Mucosa of stomach (tissue), 1 donor: ENCODE measurements around the gene CRACR2B.

Experiments used
- H3K27me3 ChIP-seq: one replicate; pipeline ENCODE4 v1.7.0; 2013; ENCODE audit warnings: mild to moderate bottlenecking, low read length; ENCODE audit not compliant: control insufficient read depth, insufficient read depth
- H3K36me3 ChIP-seq: one replicate; pipeline ENCODE4 v1.7.0; 2013; ENCODE audit warnings: low read length; ENCODE audit not compliant: control insufficient read depth, insufficient read depth
- H3K4me1 ChIP-seq: one replicate; pipeline ENCODE4 v1.7.0; 2013; ENCODE audit warnings: mild to moderate bottlenecking, low read length; ENCODE audit not compliant: control insufficient read depth, insufficient read depth
- H3K4me3 ChIP-seq: one replicate; pipeline ENCODE4 v1.7.0; 2013; ENCODE audit warnings: low read length
- H3K9ac ChIP-seq: one replicate; pipeline ENCODE4 v1.7.0; 2013; ENCODE audit warnings: mild to moderate bottlenecking, low read length, moderate library complexity
- H3K9me3 ChIP-seq: one replicate; pipeline ENCODE4 v1.7.0; 2013; ENCODE audit warnings: mild to moderate bottlenecking, low read length, moderate library complexity; ENCODE audit not compliant: control insufficient read depth
- donor health status: Pancreatic carcinoma.

CRACR2B gene

GRCh38 chr11:827897-828192 is at the start of gene CRACR2B:
Gene CRACR2B, plus strand, starts transcription at chr11:827919. Its CDS starts 689 bp downstream, at chr11:828608.
- peaks cover 89% of the 10 kb centered on the region for H3K4me1 ChIP-seq
- peak within 1 kb of the TSS; percentile 89 for H3K9ac ChIP-seq
- H3K9me3 ChIP-seq, result no peaks in the 10 kb centered on the region
- peaks cover 19% of the 10 kb centered on the region for H3K27me3 ChIP-seq
- H3K36me3 ChIP-seq, result no peaks in the 10 kb centered on the region
- H3K4me3 ChIP-seq, result peak within 1 kb of the TSS; percentile 41

- Histone ChIP-seq H3K4me1 (peaks cover 32% of the 10 kb centered on the region), H3K36me3 (no peaks in the 10 kb centered on the region), H3K27me3 (no peaks in the 10 kb centered on the region), H3K9ac (no peak overlapping the region), H3K4me3 (no peak overlapping the region), H3K9me3 (no peaks in the 10 kb centered on the region)
Observed at GRCh38 chr11:778976-779954, 48.5 kb upstream of the CRACR2B start.

DNA sequence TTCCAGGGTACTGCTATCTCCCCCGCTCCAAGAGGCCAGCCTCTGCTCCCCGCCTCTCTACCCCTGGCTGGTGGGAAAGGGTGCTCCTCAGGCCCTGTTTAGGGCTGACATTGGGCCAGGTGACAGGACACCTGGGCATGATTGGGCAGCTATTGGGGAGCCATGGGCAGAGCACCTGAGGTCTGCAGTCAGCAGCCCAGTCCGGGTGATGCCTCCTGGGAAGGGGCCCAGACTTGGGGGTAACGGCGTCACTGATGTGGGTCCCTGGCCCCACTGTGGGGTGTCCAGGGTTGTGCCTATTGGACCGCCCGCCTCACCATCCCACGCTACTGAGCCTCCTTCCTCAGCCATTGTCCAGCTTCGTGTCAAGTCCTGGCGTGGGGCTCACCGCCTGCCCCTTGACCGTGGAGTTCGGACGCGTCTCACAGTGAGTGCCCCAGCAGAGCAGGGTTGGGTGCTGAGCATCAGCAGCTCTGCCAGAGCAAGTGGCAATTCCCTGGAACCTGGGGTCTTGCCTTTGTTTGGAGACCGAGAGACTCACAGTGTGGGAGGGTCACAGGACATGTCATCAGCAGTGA is 47.7 kb upstream of the CRACR2B start:
- peaks cover 31% of the 10 kb centered on the region for H3K4me1 ChIP-seq
- no peaks in the 10 kb centered on the region for H3K27me3 ChIP-seq
- no peak overlapping the region for H3K4me3 ChIP-seq
- H3K9me3 ChIP-seq, result no peaks in the 10 kb centered on the region
- H3K36me3 ChIP-seq, result no peaks in the 10 kb centered on the region
- no peak overlapping the region for H3K9ac ChIP-seq

- Histone ChIP-seq H3K4me3 (no peak overlapping the region), H3K9me3 (no peaks in the 10 kb centered on the region), H3K36me3 (no peaks in the 10 kb centered on the region), H3K9ac (no peak overlapping the region), H3K4me1 (peaks cover 18% of the 10 kb centered on the region), H3K27me3 (no peaks in the 10 kb centered on the region)
Observed at GRCh38 chr11:782264-783174, 45.2 kb upstream of the CRACR2B start.

DNA sequence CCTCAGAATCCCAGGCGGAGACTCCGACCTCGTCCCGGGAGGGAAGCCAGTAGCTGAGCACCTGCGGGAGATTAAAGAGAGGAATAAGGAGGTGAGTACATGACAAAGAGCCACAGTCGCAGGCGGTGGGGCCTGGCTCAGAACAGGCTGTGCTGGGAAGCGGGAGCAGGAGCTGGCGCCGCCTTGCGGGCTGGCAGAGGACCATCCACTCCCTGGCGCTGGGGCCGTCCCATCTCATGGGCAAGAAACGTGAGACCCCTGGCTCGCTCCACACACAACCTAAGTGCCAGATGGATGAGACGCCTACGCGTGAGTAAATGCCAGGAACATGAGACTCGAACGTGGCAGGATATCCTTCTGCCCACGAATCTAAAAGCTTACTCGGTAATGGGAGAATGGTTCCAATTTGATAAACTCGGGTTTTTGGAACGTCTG is 44.1 kb upstream of the CRACR2B start:
- Histone ChIP-seq H3K27me3 (no peaks in the 10 kb centered on the region), H3K4me1 (peaks cover 12% of the 10 kb centered on the region), H3K9ac (no peak overlapping the region), H3K9me3 (no peaks in the 10 kb centered on the region), H3K36me3 (no peaks in the 10 kb centered on the region), H3K4me3 (no peak overlapping the region)

GRCh38 chr11:786235-787083 is 41.3 kb upstream of the CRACR2B start:
- Histone ChIP-seq H3K9me3 (no peaks in the 10 kb centered on the region), H3K4me3 (no peak overlapping the region), H3K4me1 (peaks cover 12% of the 10 kb centered on the region), H3K27me3 (peaks cover 11% of the 10 kb centered on the region), H3K36me3 (no peaks in the 10 kb centered on the region), H3K9ac (no peak overlapping the region)

DNA sequence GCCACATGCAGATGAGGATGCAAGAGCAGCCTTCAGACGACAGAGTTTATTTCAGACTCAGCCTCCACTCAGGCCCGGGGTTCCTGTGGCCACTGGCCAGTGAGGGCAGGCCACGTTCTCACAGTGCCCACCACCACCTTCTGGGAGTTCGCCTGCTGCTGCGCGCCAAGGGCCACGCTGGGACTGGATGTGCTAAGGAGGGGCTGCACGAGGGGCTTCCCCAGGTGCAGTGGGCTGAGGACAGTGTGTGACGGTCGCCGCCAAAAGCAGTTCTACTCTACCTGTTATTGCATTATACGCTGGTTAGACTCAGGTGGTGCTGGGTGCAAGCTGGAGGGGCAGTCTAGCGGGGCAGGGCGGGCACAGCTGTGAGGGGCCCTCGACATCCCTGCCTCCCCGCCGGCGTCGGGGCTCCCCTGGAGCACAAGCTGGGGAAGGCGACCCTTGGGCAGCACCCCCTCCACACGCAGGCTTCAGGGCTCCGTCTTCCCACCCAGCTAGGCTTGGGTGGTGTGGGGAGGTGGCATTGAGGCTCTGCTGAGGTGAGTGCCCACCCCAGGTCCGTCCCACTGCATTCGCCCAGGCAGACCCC is 40.5 kb upstream of the CRACR2B start:
- no peak overlapping the region for H3K9ac ChIP-seq
- no peaks in the 10 kb centered on the region for H3K36me3 ChIP-seq
- peaks cover 11% of the 10 kb centered on the region for H3K27me3 ChIP-seq
- H3K4me3 ChIP-seq, result no peak overlapping the region
- peaks cover 12% of the 10 kb centered on the region for H3K4me1 ChIP-seq
- H3K9me3 ChIP-seq, result no peaks in the 10 kb centered on the region

DNA sequence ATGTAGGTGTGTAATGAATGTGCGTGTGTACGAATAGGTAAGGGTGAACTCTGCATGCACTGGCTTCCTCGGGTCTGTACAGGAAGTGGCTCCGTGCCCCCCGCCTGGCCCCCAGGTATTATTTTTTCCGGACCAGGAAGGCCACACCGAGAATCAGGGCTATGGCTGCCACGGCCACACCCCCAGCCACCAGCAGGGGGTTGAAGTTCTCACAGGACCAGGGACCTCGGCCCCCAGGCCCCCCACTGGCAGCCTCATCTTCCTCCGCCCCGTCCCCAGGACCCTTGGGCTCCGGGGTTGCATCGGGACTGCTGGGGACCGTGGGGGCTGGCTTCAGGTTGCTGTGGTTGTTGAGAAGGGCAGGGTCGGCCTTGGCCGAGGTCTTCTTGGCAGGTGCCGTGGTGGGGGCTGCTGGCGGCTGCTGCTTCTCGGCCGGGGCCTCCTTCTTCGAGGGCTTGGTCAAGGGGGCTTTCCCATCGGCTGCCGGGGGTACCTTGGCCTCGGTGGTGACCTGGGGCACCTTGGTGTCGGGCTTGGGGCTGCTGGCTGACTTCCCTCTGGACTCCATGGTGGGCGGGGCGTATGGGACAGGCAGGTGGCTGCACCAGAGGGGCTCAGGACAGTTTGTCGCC is 39.6 kb upstream of the CRACR2B start:
- no peak overlapping the region for H3K9ac ChIP-seq
- peaks cover 8% of the 10 kb centered on the region for H3K4me1 ChIP-seq
- H3K27me3 ChIP-seq, result peaks cover 11% of the 10 kb centered on the region
- H3K9me3 ChIP-seq, result no peaks in the 10 kb centered on the region
- H3K36me3 ChIP-seq, result no peaks in the 10 kb centered on the region
- H3K4me3 ChIP-seq, result no peak overlapping the region

- Histone ChIP-seq H3K4me1 (no peaks in the 10 kb centered on the region), H3K4me3 (no peak overlapping the region), H3K27me3 (peaks cover 11% of the 10 kb centered on the region), H3K9ac (no peak overlapping the region), H3K36me3 (no peaks in the 10 kb centered on the region), H3K9me3 (no peaks in the 10 kb centered on the region)
Observed at GRCh38 chr11:788953-789940, 38.5 kb upstream of the CRACR2B start.

- no peaks in the 10 kb centered on the region for H3K9me3 ChIP-seq
- H3K27me3 ChIP-seq, result peaks cover 11% of the 10 kb centered on the region
- H3K4me1 ChIP-seq, result peaks cover 4% of the 10 kb centered on the region
- H3K4me3 ChIP-seq, result no peak within 1 kb of the TSS
- H3K36me3 ChIP-seq, result no peaks in the 10 kb centered on the region
- H3K9ac ChIP-seq, result no peak within 1 kb of the TSS
Observed at GRCh38 chr11:789943-790342, 37.8 kb upstream of the CRACR2B start, which contains the start of gene CEND1. Gene CEND1, minus strand, starts transcription at chr11:790090. Its CDS starts 1,514 bp downstream, at chr11:788576.
